H9 (cell line): ENCODE measurements around the gene PRPF18. TPM values are rescaled to one million over a fixed set of nuclear protein-coding genes. Genes with fewer than 3 reads are reported as not detected.
A peak's percentile ranks its signal among the peaks of the same experiment; 100 is the strongest.

Experiments
- DNase-seq: peaks from one replicate; pipeline ENCODE4 v3.0.0-alpha.2; 2017
- H2AFZ ChIP-seq: one replicate; pipeline ENCODE4 v1.6.1; 2013; ENCODE audit warnings: mild to moderate bottlenecking, low read length, control low read depth, moderate library complexity
- H2AK5ac ChIP-seq: 2 replicates; pipeline ENCODE4 v1.6.1; 2013; ENCODE audit warnings: low read length, control low read depth, mixed read lengths; ENCODE audit not compliant: insufficient read length
- H2BK120ac ChIP-seq: one replicate; pipeline ENCODE4 v1.6.1; 2013; ENCODE audit warnings: low read depth, mild to moderate bottlenecking, low read length, control low read depth, inconsistent platforms; ENCODE audit not compliant: poor library complexity, severe bottlenecking
- H2BK12ac ChIP-seq: 2 replicates; pipeline ENCODE4 v1.6.1; 2013; ENCODE audit warnings: low read length, control low read depth, mixed read lengths, low read depth; ENCODE audit not compliant: insufficient read length
- H2BK15ac ChIP-seq: 2 replicates; pipeline ENCODE4 v1.6.1; 2013; ENCODE audit warnings: low read depth, low read length, control low read depth
- H2BK20ac ChIP-seq: one replicate; pipeline ENCODE4 v1.6.1; 2013; ENCODE audit warnings: low read depth, mild to moderate bottlenecking, low read length, control low read depth, inconsistent platforms; ENCODE audit not compliant: poor library complexity, severe bottlenecking
- H2BK5ac ChIP-seq: 2 replicates; pipeline ENCODE4 v1.6.1; 2013; ENCODE audit warnings: low read length, control low read depth, mixed read lengths; ENCODE audit not compliant: insufficient read length
- H3K14ac ChIP-seq: 2 replicates; pipeline ENCODE4 v1.6.1; 2013; ENCODE audit warnings: low read length, control low read depth; ENCODE audit not compliant: insufficient read depth
- H3K18ac ChIP-seq: 2 replicates; pipeline ENCODE4 v1.6.1; 2013; ENCODE audit warnings: low read depth, mild to moderate bottlenecking, mixed read lengths, low read length, control low read depth; ENCODE audit not compliant: insufficient read length
- H3K23ac ChIP-seq: 2 replicates; pipeline ENCODE4 v1.6.1; 2013; ENCODE audit warnings: low read length, control low read depth, mixed read lengths, low read depth; ENCODE audit not compliant: insufficient read length
- H3K23me2 ChIP-seq: 2 replicates; pipeline ENCODE4 v1.6.1; 2013; ENCODE audit warnings: low read depth, mild to moderate bottlenecking, mixed read lengths, low read length, control low read depth; ENCODE audit not compliant: insufficient read length, poor library complexity, severe bottlenecking
- H3K27ac ChIP-seq: 2 replicates; pipeline ENCODE4 v1.5.1; 2013; ENCODE audit warnings: low read length, control low read depth, mixed read lengths, low read depth; ENCODE audit not compliant: insufficient read length
- H3K27me3 ChIP-seq: 2 replicates; pipeline ENCODE4 v1.6.1; 2013; ENCODE audit warnings: low read length, control low read depth, inconsistent platforms; ENCODE audit not compliant: insufficient read depth
- H3K4ac ChIP-seq: 2 replicates; pipeline ENCODE4 v1.6.1; 2013; ENCODE audit warnings: low read depth, mild to moderate bottlenecking, control low read depth, inconsistent platforms, low read length, moderate library complexity
- H3K4me1 ChIP-seq: 2 replicates; pipeline ENCODE4 v1.6.1; 2013; ENCODE audit warnings: low read length, control low read depth, inconsistent platforms; ENCODE audit not compliant: insufficient read depth
- H3K4me2 ChIP-seq: 2 replicates; pipeline ENCODE4 v1.6.1; 2013; ENCODE audit warnings: low read length, control low read depth, mixed read lengths; ENCODE audit not compliant: insufficient read length, insufficient read depth
- H3K56ac ChIP-seq: 2 replicates; pipeline ENCODE4 v1.6.1; 2013; ENCODE audit warnings: low read depth, mild to moderate bottlenecking, mixed read lengths, low read length, control low read depth; ENCODE audit not compliant: insufficient read length
- H3K79me1 ChIP-seq: 2 replicates; pipeline ENCODE4 v1.6.1; 2013; ENCODE audit warnings: low read depth, mild to moderate bottlenecking, moderate library complexity, low read length, control low read depth, inconsistent platforms; ENCODE audit not compliant: insufficient read depth, poor library complexity, severe bottlenecking
- H3K79me2 ChIP-seq: 2 replicates; pipeline ENCODE4 v1.6.1; 2013; ENCODE audit warnings: low read length, control low read depth, inconsistent platforms; ENCODE audit not compliant: insufficient read depth
- H3K9ac ChIP-seq: 2 replicates; pipeline ENCODE4 v1.6.1; 2013; ENCODE audit warnings: low read length, control low read depth, mixed read lengths; ENCODE audit not compliant: insufficient read length; ENCODE audit errors: extremely low read depth
- H3K9me3 ChIP-seq: one replicate; pipeline ENCODE4 v1.6.1; 2013; ENCODE audit warnings: low read depth, low read length, inconsistent platforms; ENCODE audit not compliant: control insufficient read depth
- H3T11ph ChIP-seq: one replicate; pipeline ENCODE4 v1.6.1; 2013; ENCODE audit warnings: mild to moderate bottlenecking, low read length, control low read depth, inconsistent platforms
- H4K20me1 ChIP-seq: one replicate; pipeline ENCODE4 v1.6.1; 2013; ENCODE audit not compliant: control insufficient read depth, insufficient read length, insufficient read depth
- H4K5ac ChIP-seq: 2 replicates; pipeline ENCODE4 v1.6.1; 2013; ENCODE audit warnings: low read depth, mild to moderate bottlenecking, mixed read lengths, low read length, control low read depth; ENCODE audit not compliant: insufficient read length
- H4K8ac ChIP-seq: replicated peaks from 2 replicates; pipeline ENCODE4 v1.6.1; 2013; ENCODE audit warnings: low read length, control low read depth, mixed read lengths, low read depth; ENCODE audit not compliant: insufficient read length
- H4K91ac ChIP-seq: 2 replicates; pipeline ENCODE4 v1.6.1; 2013; ENCODE audit warnings: low read depth, mild to moderate bottlenecking, moderate library complexity, mixed read lengths, low read length, control low read depth; ENCODE audit not compliant: insufficient read length
- H3K27ac Mint-ChIP-seq, 3 experiments: 2 replicates in 2 of 3; 3 replicates in 1 of 3; pipeline ENCODE4 v1.8.0; 2020 to 2021; ENCODE audit warnings: mixed read lengths in 3 of 3, mild to moderate bottlenecking in 1 of 3, moderate library complexity in 1 of 3
- H3K27me3 Mint-ChIP-seq: 2 replicates; pipeline ENCODE4 v1.8.0; 2021; ENCODE audit warnings: low read depth, mild to moderate bottlenecking, moderate library complexity, mixed read lengths
- H3K36me3 Mint-ChIP-seq, 3 experiments: 2 replicates in 2 of 3; 3 replicates in 1 of 3; pipeline ENCODE4 v1.8.0; 2020 to 2021; ENCODE audit warnings: low read depth in 3 of 3, mixed read lengths in 3 of 3; ENCODE audit not compliant: insufficient read depth in 1 of 3
- H3K4me1 Mint-ChIP-seq, 2 experiments: 2 replicates each; pipeline ENCODE4 v1.8.0; 2020; ENCODE audit warnings: mixed read lengths in 2 of 2
- H3K4me3 Mint-ChIP-seq, 2 experiments: 2 replicates in 1 of 2; 3 replicates in 1 of 2; pipeline ENCODE4 v1.8.0; 2020 to 2021; ENCODE audit warnings: mild to moderate bottlenecking in 2 of 2, mixed read lengths in 2 of 2, moderate library complexity in 1 of 2
- H3K9me3 Mint-ChIP-seq, 2 experiments: 2 replicates in 1 of 2; 3 replicates in 1 of 2; pipeline ENCODE4 v1.8.0; 2020; ENCODE audit warnings: mild to moderate bottlenecking in 2 of 2, mixed read lengths in 2 of 2, moderate library complexity in 1 of 2
- WGBS: extraction: QIAGEN DNeasy Blood & Tissue Kit; methylation state at CpG from one replicate; pipeline ENCODE4 v1.1.7; 2013; ENCODE audit warnings: missing lambda C conversion rate, low lambda C conversion rate, mixed read lengths; ENCODE audit not compliant: insufficient read length; ENCODE audit errors: extremely low coverage; 5-methylcytosine and 5-hydroxymethylcytosine counted together
- total RNA-seq: library from RNA; stranded (reverse); gene quantifications from 2 replicates; pipeline ENCODE4 v1.2.1, GENCODE V29; 2021
- TF ChIP-seq, protein P1 (sequence below): fragments of 200-600 bp; sonication (generic); conservative IDR thresholded peaks from 3 replicates; pipeline ENCODE4 v1.8.0; 2021; ENCODE audit warnings: antibody characterized with exemption, mild to moderate bottlenecking

Gene PRPF18
- total RNA-seq, 1 experiment from 2014 or later, result 17.1 TPM

GRCh38 chr10:13587391-13587790 lies 626 bp downstream of the PRPF18 start:
- Histone ChIP-seq H3K27ac (no peak overlapping the region), H4K20me1 (no peaks in the 10 kb centered on the region), H2BK15ac (no peak overlapping the region), H4K91ac (no peak overlapping the region), H3K4me2 (peak overlapping the region; percentile 65), H3K9me3 (no peaks in the 10 kb centered on the region), H4K5ac (no peak overlapping the region), H3K56ac (no peak overlapping the region), H3T11ph (no peak overlapping the region), H2AFZ (no peak overlapping the region), H3K79me1 (peaks cover 5% of the 10 kb centered on the region), H2BK20ac (no peak overlapping the region), H3K18ac (no peak overlapping the region), H3K9ac (peak overlapping the region; percentile 51), H3K4me1 (no peaks in the 10 kb centered on the region), H2AK5ac (no peak overlapping the region), H3K23me2 (peaks cover 6% of the 10 kb centered on the region), H2BK12ac (no peak overlapping the region), H2BK120ac (no peak overlapping the region), H4K8ac (no peak overlapping the region), H2BK5ac (no peak overlapping the region), H3K14ac (no peak overlapping the region), H3K79me2 (peaks cover 2% of the 10 kb centered on the region; the same call in 1 of the 2 replicates), H3K27me3 (no peaks in the 10 kb centered on the region), H3K23ac (no peak overlapping the region), H3K4ac (no peak overlapping the region)
- Mint-ChIP-seq H3K27me3 (peaks cover 12% of the 10 kb centered on the region; the same call in 1 of the 2 replicates), H3K4me3 (peak overlapping the region; percentile 99 to 100), H3K4me1 (peaks cover 10 to 14% of the 10 kb centered on the region in 2 experiments), H3K9me3 (no peaks in the 10 kb centered on the region), H3K36me3 (peaks cover 0 to 3% (median 0%) of the 10 kb centered on the region in 3 experiments; a peak in 2 of 7 replicates), H3K27ac (peak overlapping the region in 2 of 3 experiments; percentile 39 to 70; a peak in 2 of 7 replicates)
- TF ChIP-seq, protein P1, sequence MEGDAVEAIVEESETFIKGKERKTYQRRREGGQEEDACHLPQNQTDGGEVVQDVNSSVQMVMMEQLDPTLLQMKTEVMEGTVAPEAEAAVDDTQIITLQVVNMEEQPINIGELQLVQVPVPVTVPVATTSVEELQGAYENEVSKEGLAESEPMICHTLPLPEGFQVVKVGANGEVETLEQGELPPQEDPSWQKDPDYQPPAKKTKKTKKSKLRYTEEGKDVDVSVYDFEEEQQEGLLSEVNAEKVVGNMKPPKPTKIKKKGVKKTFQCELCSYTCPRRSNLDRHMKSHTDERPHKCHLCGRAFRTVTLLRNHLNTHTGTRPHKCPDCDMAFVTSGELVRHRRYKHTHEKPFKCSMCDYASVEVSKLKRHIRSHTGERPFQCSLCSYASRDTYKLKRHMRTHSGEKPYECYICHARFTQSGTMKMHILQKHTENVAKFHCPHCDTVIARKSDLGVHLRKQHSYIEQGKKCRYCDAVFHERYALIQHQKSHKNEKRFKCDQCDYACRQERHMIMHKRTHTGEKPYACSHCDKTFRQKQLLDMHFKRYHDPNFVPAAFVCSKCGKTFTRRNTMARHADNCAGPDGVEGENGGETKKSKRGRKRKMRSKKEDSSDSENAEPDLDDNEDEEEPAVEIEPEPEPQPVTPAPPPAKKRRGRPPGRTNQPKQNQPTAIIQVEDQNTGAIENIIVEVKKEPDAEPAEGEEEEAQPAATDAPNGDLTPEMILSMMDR, result no peak
- no CpG with 5 or more reads among the region's 19 CpGs for WGBS
- DNase-seq, result no peak
